ENCODE results near the gene CCDC142. TPM values are rescaled to one million over a fixed set of nuclear protein-coding genes. Genes with fewer than 3 reads are reported as not detected.
A peak's percentile ranks its signal among the peaks of the same experiment; 100 is the strongest.
"Not testable (repeated sequence)": the region's sequence is repeated elsewhere in the genome, so short reads cannot be mapped to it uniquely, and the experiment has no call there.

CCDC142 gene
- polyA plus RNA-seq, 1 donor (not counting 4 experiments of a cell fraction or from before 2014, with no cell fraction given): 4.7 TPM

DNA sequence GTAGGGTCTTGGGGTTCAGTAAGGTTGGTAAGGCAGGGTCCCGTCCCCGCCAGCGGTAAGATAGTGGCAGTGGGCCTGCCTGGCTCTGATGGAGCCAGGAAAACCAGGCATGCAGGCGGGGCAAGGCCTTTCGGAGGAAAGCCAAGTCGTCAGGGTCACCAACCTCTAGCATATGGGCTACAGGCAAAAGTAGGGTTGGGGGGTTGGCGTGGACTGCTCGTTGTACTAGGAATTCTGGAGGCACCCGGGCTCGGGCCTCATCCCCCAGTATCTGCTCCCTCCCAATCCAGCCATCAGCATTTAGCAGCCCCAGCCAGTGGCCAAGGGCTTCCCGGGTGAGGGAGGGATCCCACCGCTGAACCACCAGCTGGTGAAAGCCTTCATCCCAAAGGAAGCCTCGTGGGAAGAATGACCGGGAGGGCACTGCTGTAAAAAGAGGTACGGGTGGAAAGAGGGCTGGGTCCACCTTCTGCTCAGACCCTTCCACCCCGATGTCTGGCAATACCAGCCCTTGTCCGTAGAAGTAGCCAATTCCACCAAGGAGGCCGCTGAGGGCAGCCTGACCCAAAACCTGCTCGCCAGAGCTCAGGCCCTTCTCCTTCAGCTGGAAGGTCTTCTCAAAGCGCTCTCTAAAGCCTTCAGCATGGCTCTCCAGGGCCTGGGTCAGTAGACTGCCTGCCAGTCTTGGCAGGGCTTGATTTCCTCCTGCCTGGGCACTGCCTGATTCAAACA lies 20.6 kb downstream of the CCDC142 start:
- Histone ChIP-seq H3K36me3 (ENCODE audit: control insufficient read depth in 2 of 2, extremely low read depth in 1 of 2, insufficient read depth in 2 of 2, low read length in 2 of 2) (peaks cover 12 to 25% of the 10 kb centered on the region in 2 experiments), H3K4me1 (ENCODE audit: control insufficient read depth, extremely low read depth, insufficient read depth, low read length) (no peaks in the 10 kb centered on the region), H3K9ac (ENCODE audit: control insufficient read depth, extremely low read depth, insufficient read depth, low read length) (no peak overlapping the region), H3K27ac (ENCODE audit: control insufficient read depth, insufficient read depth, low read length) (no peak overlapping the region), H3K4me3 (ENCODE audit: control insufficient read depth in 2 of 3, extremely low read depth in 1 of 3, insufficient read depth in 2 of 3, low read depth in 1 of 3, low read length in 3 of 3) (no peak overlapping the region), H4K20me1 (ENCODE audit: control insufficient read depth, extremely low read depth, insufficient read depth, low read length) (no peaks in the 10 kb centered on the region), H3K9me3 (ENCODE audit: control insufficient read depth, low read depth, low read length) (no peaks in the 10 kb centered on the region), H3K27me3 (ENCODE audit: control insufficient read depth, extremely low read depth, insufficient read depth, low read length) (no peaks in the 10 kb centered on the region), H3K79me2 (ENCODE audit: control insufficient read depth, insufficient read depth, low read length) (peaks cover 26% of the 10 kb centered on the region), H2AFZ (ENCODE audit: control insufficient read depth, low read length) (no peak overlapping the region), H3K4me2 (ENCODE audit: control insufficient read depth, extremely low read depth, insufficient read depth, low read depth, low read length) (no peak overlapping the region), H3K9me1 (ENCODE audit: control insufficient read depth, extremely low read depth, insufficient read depth, low read length) (no peaks in the 10 kb centered on the region)
- DNase-seq (ENCODE audit: low read depth, low spot score) (no peak), FAIRE-seq (no peak)
- dilution Hi-C loops (cut with MboI; ENCODE audit: extremely low pct_ligation_motif_present, low sequenced_read_pairs): no loop called here
- no peak for TF ChIP-seq EZH2 (IDR thresholded peaks at IDR 0.05; ENCODE audit: low read length)
- TF ChIP-seq, protein P1, sequence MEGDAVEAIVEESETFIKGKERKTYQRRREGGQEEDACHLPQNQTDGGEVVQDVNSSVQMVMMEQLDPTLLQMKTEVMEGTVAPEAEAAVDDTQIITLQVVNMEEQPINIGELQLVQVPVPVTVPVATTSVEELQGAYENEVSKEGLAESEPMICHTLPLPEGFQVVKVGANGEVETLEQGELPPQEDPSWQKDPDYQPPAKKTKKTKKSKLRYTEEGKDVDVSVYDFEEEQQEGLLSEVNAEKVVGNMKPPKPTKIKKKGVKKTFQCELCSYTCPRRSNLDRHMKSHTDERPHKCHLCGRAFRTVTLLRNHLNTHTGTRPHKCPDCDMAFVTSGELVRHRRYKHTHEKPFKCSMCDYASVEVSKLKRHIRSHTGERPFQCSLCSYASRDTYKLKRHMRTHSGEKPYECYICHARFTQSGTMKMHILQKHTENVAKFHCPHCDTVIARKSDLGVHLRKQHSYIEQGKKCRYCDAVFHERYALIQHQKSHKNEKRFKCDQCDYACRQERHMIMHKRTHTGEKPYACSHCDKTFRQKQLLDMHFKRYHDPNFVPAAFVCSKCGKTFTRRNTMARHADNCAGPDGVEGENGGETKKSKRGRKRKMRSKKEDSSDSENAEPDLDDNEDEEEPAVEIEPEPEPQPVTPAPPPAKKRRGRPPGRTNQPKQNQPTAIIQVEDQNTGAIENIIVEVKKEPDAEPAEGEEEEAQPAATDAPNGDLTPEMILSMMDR (optimal IDR thresholded peaks at IDR 0.05 in 1 of 3, IDR thresholded peaks at IDR 0.05 in 1 of 3, conservative IDR thresholded peaks at IDR 0.05 in 1 of 3; ENCODE audit: extremely low read depth in 1 of 3, insufficient read depth in 2 of 3, low read length in 3 of 3): no peak

DNA sequence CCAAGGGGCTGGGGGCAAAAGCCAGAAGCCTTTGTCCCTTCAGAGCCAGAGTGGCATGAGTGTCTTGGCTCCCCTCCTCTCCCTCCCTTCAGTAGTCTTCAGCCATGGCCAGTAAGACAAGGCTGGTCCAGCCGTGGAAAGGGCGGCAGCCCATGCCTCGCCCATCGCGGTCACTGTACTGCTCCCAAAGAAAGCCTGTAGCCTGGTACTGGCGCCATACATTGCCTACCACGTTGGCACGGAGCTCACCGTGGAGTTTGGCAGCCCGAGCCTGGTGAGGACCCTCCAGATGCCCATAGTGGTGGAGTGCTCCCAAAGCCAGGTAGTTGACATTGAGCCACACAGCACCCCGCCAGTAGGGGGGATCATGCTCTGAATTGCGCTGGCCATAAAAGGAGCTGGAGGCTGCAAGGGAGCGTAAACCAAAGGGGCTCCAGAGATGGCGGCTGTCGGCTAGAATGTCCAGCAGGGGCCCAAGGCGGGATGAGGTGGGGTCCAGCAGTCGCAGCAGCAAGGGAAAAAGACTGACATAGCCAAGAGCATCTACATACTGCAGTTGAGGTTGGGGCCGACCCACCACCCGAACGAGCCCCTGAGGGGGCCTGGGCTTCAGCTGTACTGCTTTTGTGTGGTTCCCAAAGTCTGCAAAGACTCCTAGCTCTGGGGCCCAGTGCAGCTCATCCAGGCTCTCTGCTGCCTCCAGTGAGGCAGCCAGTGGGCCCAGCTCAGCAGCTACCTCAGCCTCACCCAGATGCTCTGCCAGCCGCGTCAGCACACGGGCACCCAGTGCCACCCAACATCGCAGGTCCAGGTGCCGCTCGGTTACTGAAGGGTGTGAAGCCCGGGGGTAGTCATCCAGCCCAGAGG lies 21.4 kb downstream of the CCDC142 start:
- peaks cover 30% of the 10 kb centered on the region for H3K79me2 ChIP-seq (ENCODE audit: control insufficient read depth, insufficient read depth, low read length)
- no peak for FAIRE-seq
- peaks cover 12 to 25% of the 10 kb centered on the region in 2 experiments for H3K36me3 ChIP-seq (ENCODE audit: control insufficient read depth in 2 of 2, extremely low read depth in 1 of 2, insufficient read depth in 2 of 2, low read length in 2 of 2)
- TF ChIP-seq, protein P1 (optimal IDR thresholded peaks at IDR 0.05 in 1 of 3, IDR thresholded peaks at IDR 0.05 in 1 of 3, conservative IDR thresholded peaks at IDR 0.05 in 1 of 3; ENCODE audit: extremely low read depth in 1 of 3, insufficient read depth in 2 of 3, low read length in 3 of 3): peak in 1 of 3 experiments; percentile 39
- TF ChIP-seq EZH2 (IDR thresholded peaks at IDR 0.05; ENCODE audit: low read length): no peak
- H3K4me1 ChIP-seq (ENCODE audit: control insufficient read depth, extremely low read depth, insufficient read depth, low read length): peaks cover 7% of the 10 kb centered on the region
- H3K9me1 ChIP-seq (ENCODE audit: control insufficient read depth, extremely low read depth, insufficient read depth, low read length): no peaks in the 10 kb centered on the region
- no peak overlapping the region for H3K4me2 ChIP-seq (ENCODE audit: control insufficient read depth, extremely low read depth, insufficient read depth, low read depth, low read length)
- H3K4me3 ChIP-seq (ENCODE audit: control insufficient read depth in 2 of 3, extremely low read depth in 1 of 3, insufficient read depth in 2 of 3, low read depth in 1 of 3, low read length in 3 of 3): no peak overlapping the region
- no peak overlapping the region for H3K27ac ChIP-seq (ENCODE audit: control insufficient read depth, insufficient read depth, low read length)
- H3K27me3 ChIP-seq (ENCODE audit: control insufficient read depth, extremely low read depth, insufficient read depth, low read length): no peaks in the 10 kb centered on the region
- DNase-seq (ENCODE audit: low read depth, low spot score): no peak
- no peaks in the 10 kb centered on the region for H4K20me1 ChIP-seq (ENCODE audit: control insufficient read depth, extremely low read depth, insufficient read depth, low read length)
- H3K9me3 ChIP-seq (ENCODE audit: control insufficient read depth, low read depth, low read length): no peaks in the 10 kb centered on the region
- H3K9ac ChIP-seq (ENCODE audit: control insufficient read depth, extremely low read depth, insufficient read depth, low read length): no peak overlapping the region
- dilution Hi-C loops (cut with MboI; ENCODE audit: extremely low pct_ligation_motif_present, low sequenced_read_pairs): no loop called here
- no peak overlapping the region for H2AFZ ChIP-seq (ENCODE audit: control insufficient read depth, low read length)

DNA sequence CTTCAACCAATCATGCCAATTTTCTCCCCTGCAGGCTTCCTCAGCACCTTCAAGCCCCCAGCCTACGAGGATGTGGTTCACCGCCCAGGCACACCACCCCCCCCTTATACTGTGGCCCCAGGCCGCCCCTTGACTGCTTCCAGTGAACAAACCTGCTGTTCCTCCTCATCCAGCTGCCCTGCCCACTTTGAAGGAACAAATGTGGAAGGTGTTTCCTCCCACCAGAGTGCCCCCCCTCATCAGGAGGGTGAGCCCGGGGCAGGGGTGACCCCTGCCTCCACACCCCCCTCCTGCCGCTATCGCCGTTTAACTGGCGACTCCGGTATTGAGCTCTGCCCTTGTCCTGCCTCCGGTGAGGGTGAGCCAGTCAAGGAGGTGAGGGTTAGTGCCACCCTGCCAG lies 22.6 kb downstream of the CCDC142 start:
- H3K9ac ChIP-seq (ENCODE audit: control insufficient read depth, extremely low read depth, insufficient read depth, low read length); H3K9me3 ChIP-seq (ENCODE audit: control insufficient read depth, low read depth, low read length); DNase-seq (ENCODE audit: low read depth, low spot score); dilution Hi-C loops (cut with MboI; ENCODE audit: extremely low pct_ligation_motif_present, low sequenced_read_pairs); H3K4me3 ChIP-seq (ENCODE audit: control insufficient read depth in 2 of 3, extremely low read depth in 1 of 3, insufficient read depth in 2 of 3, low read depth in 1 of 3, low read length in 3 of 3); H4K20me1 ChIP-seq (ENCODE audit: control insufficient read depth, extremely low read depth, insufficient read depth, low read length); H3K27me3 ChIP-seq (ENCODE audit: control insufficient read depth, extremely low read depth, insufficient read depth, low read length); H3K27ac ChIP-seq (ENCODE audit: control insufficient read depth, insufficient read depth, low read length); H3K9me1 ChIP-seq (ENCODE audit: control insufficient read depth, extremely low read depth, insufficient read depth, low read length); H2AFZ ChIP-seq (ENCODE audit: control insufficient read depth, low read length); H3K4me2 ChIP-seq (ENCODE audit: control insufficient read depth, extremely low read depth, insufficient read depth, low read depth, low read length); FAIRE-seq: not testable (repeated sequence)
- peaks cover 17% of the 10 kb centered on the region for H3K4me1 ChIP-seq (ENCODE audit: control insufficient read depth, extremely low read depth, insufficient read depth, low read length)
- peaks cover 12 to 25% of the 10 kb centered on the region in 2 experiments for H3K36me3 ChIP-seq (ENCODE audit: control insufficient read depth in 2 of 2, extremely low read depth in 1 of 2, insufficient read depth in 2 of 2, low read length in 2 of 2)
- peaks cover 37% of the 10 kb centered on the region for H3K79me2 ChIP-seq (ENCODE audit: control insufficient read depth, insufficient read depth, low read length)

All from keratinocyte (primary cell).